Osteoblast (primary cell): ENCODE measurements around the gene MFAP3L. TPM values are rescaled to one million over a fixed set of nuclear protein-coding genes. Genes with fewer than 3 reads are reported as not detected.

Experiments used
- DNase-seq: peaks from one replicate; pipeline ENCODE4 v3.0.0; 2011; ENCODE audit warnings: low spot score, mixed read lengths; ENCODE audit not compliant: insufficient read length; ENCODE audit errors: missing footprints
- H2AFZ ChIP-seq: 2 replicates; pipeline ENCODE4 v1.6.0; 2011; ENCODE audit warnings: mild to moderate bottlenecking, low read length
- H3K27ac ChIP-seq: 2 replicates; pipeline ENCODE4 v1.5.1; 2011; ENCODE audit warnings: mild to moderate bottlenecking, low read depth, low read length, moderate library complexity
- H3K27me3 ChIP-seq: 2 replicates; pipeline ENCODE4 v1.6.0; 2012; ENCODE audit warnings: mild to moderate bottlenecking, control low read depth, inconsistent platforms, low read length, moderate library complexity; ENCODE audit not compliant: insufficient read depth
- H3K36me3 ChIP-seq: 2 replicates; pipeline ENCODE4 v1.5.1; 2011; ENCODE audit warnings: mild to moderate bottlenecking, low read length, control low read depth, moderate library complexity; ENCODE audit not compliant: insufficient read depth
- H3K4me1 ChIP-seq: 2 replicates; pipeline ENCODE4 v1.5.1; 2011; ENCODE audit warnings: mild to moderate bottlenecking, low read length, control low read depth, moderate library complexity; ENCODE audit not compliant: insufficient read depth
- H3K4me2 ChIP-seq: 2 replicates; pipeline ENCODE4 v1.6.0; 2011; ENCODE audit warnings: mild to moderate bottlenecking, low read length; ENCODE audit not compliant: insufficient read depth
- H3K4me3 ChIP-seq: fragments of 200-600 bp; sonication (generic); 3 replicates; pipeline ENCODE4 v1.5.1; 2012; ENCODE audit warnings: mild to moderate bottlenecking, low read length, inconsistent platforms; ENCODE audit not compliant: insufficient read depth
- H3K79me2 ChIP-seq: 2 replicates; pipeline ENCODE4 v1.6.0; 2012; ENCODE audit warnings: mild to moderate bottlenecking, low read length, control low read depth, inconsistent platforms; ENCODE audit not compliant: insufficient read depth
- H3K9me3 ChIP-seq: 2 replicates; pipeline ENCODE4 v1.5.1; 2011; ENCODE audit warnings: low read depth, low read length, control low read depth
- H4K20me1 ChIP-seq: 2 replicates; pipeline ENCODE4 v1.6.0; 2012; ENCODE audit warnings: mild to moderate bottlenecking, low read length, control low read depth; ENCODE audit not compliant: insufficient read depth
- total RNA-seq: library from RNA; depleted of rRNA; stranded (reverse); fragments of >200 nt; gene quantifications from 2 replicates; pipeline ENCODE4 v1.2.3, GENCODE V29; 2012
- TF ChIP-seq, protein P1 (sequence below): IDR thresholded peaks from 2 replicates; pipeline ENCODE4 v1.5.1; 2011; ENCODE audit warnings: mild to moderate bottlenecking, low read depth, low read length, moderate library complexity; ENCODE audit errors: extremely low read depth

Gene MFAP3L
- total RNA-seq, 1 donor = 7.6 TPM

DNA sequence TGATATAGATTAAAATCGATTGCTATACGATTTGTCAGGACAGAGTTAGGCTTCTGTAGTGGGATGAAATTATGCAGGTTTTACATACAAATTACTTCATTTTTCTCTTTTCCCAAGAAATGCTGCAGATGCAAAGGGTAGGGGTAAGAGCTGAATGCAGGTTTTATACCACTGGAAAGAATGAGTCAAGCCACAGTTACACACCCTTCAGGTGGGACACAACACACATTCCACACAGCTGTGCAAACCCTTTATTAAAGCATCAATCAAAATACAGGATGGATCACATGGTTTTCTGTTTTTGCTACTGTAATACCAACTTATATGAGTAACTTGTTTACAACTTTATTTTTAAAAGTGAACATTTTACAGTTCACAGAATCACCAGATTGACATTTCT is 39.8 kb downstream of the MFAP3L start:
- no peaks in the 10 kb centered on the region for H3K79me2 ChIP-seq
- peaks cover 9% of the 10 kb centered on the region for H3K4me1 ChIP-seq
- no peak overlapping the region for H2AFZ ChIP-seq
- no peak for DNase-seq
- H3K27ac ChIP-seq = no peak overlapping the region
- H3K4me3 ChIP-seq = no peak overlapping the region
- H3K27me3 ChIP-seq = no peaks in the 10 kb centered on the region
- H3K9me3 ChIP-seq = no peaks in the 10 kb centered on the region
- H4K20me1 ChIP-seq = no peaks in the 10 kb centered on the region
- TF ChIP-seq, protein P1, sequence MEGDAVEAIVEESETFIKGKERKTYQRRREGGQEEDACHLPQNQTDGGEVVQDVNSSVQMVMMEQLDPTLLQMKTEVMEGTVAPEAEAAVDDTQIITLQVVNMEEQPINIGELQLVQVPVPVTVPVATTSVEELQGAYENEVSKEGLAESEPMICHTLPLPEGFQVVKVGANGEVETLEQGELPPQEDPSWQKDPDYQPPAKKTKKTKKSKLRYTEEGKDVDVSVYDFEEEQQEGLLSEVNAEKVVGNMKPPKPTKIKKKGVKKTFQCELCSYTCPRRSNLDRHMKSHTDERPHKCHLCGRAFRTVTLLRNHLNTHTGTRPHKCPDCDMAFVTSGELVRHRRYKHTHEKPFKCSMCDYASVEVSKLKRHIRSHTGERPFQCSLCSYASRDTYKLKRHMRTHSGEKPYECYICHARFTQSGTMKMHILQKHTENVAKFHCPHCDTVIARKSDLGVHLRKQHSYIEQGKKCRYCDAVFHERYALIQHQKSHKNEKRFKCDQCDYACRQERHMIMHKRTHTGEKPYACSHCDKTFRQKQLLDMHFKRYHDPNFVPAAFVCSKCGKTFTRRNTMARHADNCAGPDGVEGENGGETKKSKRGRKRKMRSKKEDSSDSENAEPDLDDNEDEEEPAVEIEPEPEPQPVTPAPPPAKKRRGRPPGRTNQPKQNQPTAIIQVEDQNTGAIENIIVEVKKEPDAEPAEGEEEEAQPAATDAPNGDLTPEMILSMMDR = no peak
- H3K4me2 ChIP-seq = no peak overlapping the region
- H3K36me3 ChIP-seq = no peaks in the 10 kb centered on the region

- Histone ChIP-seq H3K36me3 (no peaks in the 10 kb centered on the region), H4K20me1 (no peaks in the 10 kb centered on the region), H3K27me3 (no peaks in the 10 kb centered on the region), H3K9me3 (no peaks in the 10 kb centered on the region), H3K4me1 (peaks cover 9% of the 10 kb centered on the region), H2AFZ (no peak overlapping the region), H3K79me2 (no peaks in the 10 kb centered on the region), H3K27ac (no peak overlapping the region), H3K4me2 (no peak overlapping the region), H3K4me3 (no peak overlapping the region)
- TF ChIP-seq, protein P1 = no peak
- DNase-seq = no peak
Observed at GRCh38 chr4:169985881-169986280, 40.3 kb downstream of the MFAP3L start.

DNA sequence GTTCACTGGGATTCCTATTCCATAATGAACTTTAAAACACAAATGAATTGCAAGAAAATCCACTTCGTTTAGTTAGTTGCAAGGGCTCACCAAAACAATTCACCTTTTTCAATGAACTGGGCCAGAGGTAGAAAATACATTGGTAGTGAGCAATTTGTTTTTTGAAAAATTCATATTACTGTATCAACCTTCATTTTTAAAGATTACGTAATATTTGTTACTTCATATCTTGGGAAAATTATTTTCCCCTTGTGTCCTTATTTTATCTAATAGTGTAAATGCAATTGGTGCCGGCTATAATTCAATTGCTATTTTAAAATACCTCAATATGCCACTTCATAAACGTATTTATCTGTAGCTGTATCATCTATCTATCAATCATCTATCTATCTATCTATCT is 41.5 kb downstream of the MFAP3L start:
- Histone ChIP-seq H3K27ac (no peak overlapping the region), H3K36me3 (no peaks in the 10 kb centered on the region), H3K4me3 (no peak overlapping the region), H3K9me3 (no peaks in the 10 kb centered on the region), H3K4me1 (peaks cover 9% of the 10 kb centered on the region), H3K27me3 (no peaks in the 10 kb centered on the region), H4K20me1 (no peaks in the 10 kb centered on the region), H2AFZ (no peak overlapping the region), H3K79me2 (no peaks in the 10 kb centered on the region), H3K4me2 (no peak overlapping the region)
- TF ChIP-seq, protein P1 = no peak
- no peak for DNase-seq

- DNase-seq = no peak
- Histone ChIP-seq H3K27me3 (no peaks in the 10 kb centered on the region), H3K36me3 (no peaks in the 10 kb centered on the region), H2AFZ (no peak overlapping the region), H3K27ac (no peak overlapping the region), H3K4me3 (no peak overlapping the region), H4K20me1 (no peaks in the 10 kb centered on the region), H3K9me3 (no peaks in the 10 kb centered on the region), H3K4me1 (peaks cover 9% of the 10 kb centered on the region), H3K4me2 (no peak overlapping the region), H3K79me2 (no peaks in the 10 kb centered on the region)
- TF ChIP-seq, protein P1 = no peak
Observed at GRCh38 chr4:169984173-169984572, 42.0 kb downstream of the MFAP3L start.
